ENCODE measurements around the gene RALGAPA1. TPM values are rescaled to one million over a fixed set of nuclear protein-coding genes. Genes with fewer than 3 reads are reported as not detected.
A peak's percentile ranks its signal among the peaks of the same experiment; 100 is the strongest.

The RALGAPA1 gene
- total and polyA plus RNA-seq, 2 of the 13 experiments (the other 11 are each of a cell fraction or from before 2014, with no cell fraction given) = 65.0 to 89.2 TPM

GRCh38 chr14:35807131-35807961 is 1.7 kb downstream of the RALGAPA1 start (continued):
- peak; percentile 36; the same call in 1 of the 2 replicates for TF ChIP-seq ARID4A (CRISPR knock-in tag; IDR thresholded peaks at IDR 0.05; ENCODE audit: borderline replicate concordance)
- no peak; the same call in 1 of the 2 replicates for TF ChIP-seq NFYC (CRISPR knock-in tag; IDR thresholded peaks at IDR 0.05)
- TF ChIP-seq EEA1 (CRISPR knock-in tag; IDR thresholded peaks at IDR 0.05; ENCODE audit: borderline replicate concordance) = no peak
- TF ChIP-seq POGZ (CRISPR knock-in tag; IDR thresholded peaks at IDR 0.05) = peak; percentile 24; the same call in 1 of the 2 replicates
- peak; percentile 85; the same call in 1 of the 2 replicates for TF ChIP-seq HOMEZ (CRISPR knock-in tag; IDR thresholded peaks at IDR 0.05; ENCODE audit: low read depth)
- no peak for TF ChIP-seq MEIS2 (CRISPR knock-in tag; IDR thresholded peaks at IDR 0.05)
- peak; percentile 82 for TF ChIP-seq REPIN1 (CRISPR knock-in tag; IDR thresholded peaks at IDR 0.05; ENCODE audit: borderline replicate concordance, low read depth)
- TF ChIP-seq MLX (CRISPR knock-in tag; IDR thresholded peaks at IDR 0.05) = peak; percentile 68; the same call in 1 of the 2 replicates
- peak; percentile 79; the same call in 1 of the 2 replicates for TF ChIP-seq KDM6A (CRISPR knock-in tag; IDR thresholded peaks at IDR 0.05; ENCODE audit: low read depth)
- TF ChIP-seq ZNF354B (CRISPR knock-in tag; IDR thresholded peaks at IDR 0.05) = no peak
- no peak for TF ChIP-seq ZNF724P (CRISPR knock-in tag; IDR thresholded peaks at IDR 0.05; ENCODE audit: borderline replicate concordance)
- TF ChIP-seq ZNF776 (CRISPR knock-in tag; IDR thresholded peaks at IDR 0.05) = no peak
- TF ChIP-seq HMG20A (CRISPR knock-in tag; IDR thresholded peaks at IDR 0.05; ENCODE audit: borderline replicate concordance) = peak; percentile 86
- no peak for TF ChIP-seq ZNF557 (CRISPR knock-in tag; IDR thresholded peaks at IDR 0.05)
- TF ChIP-seq EP300 (IDR thresholded peaks at IDR 0.05; ENCODE audit: low read depth in 2 of 2, low read length in 2 of 2) = peak in 1 of 2 experiments; percentile 87; a peak in 2 of 4 replicates
- TF ChIP-seq EP300 (CRISPR knock-in tag; IDR thresholded peaks at IDR 0.05; ENCODE audit: borderline replicate concordance) = peak; percentile 66; the same call in 1 of the 2 replicates
- TF ChIP-seq ZNF780A (CRISPR knock-in tag; IDR thresholded peaks at IDR 0.05) = peak; percentile 30; the same call in 1 of the 2 replicates
- peak; percentile 99 for TF ChIP-seq FOXA3 (CRISPR knock-in tag; IDR thresholded peaks at IDR 0.05)
- peak; percentile 89 for TF ChIP-seq DPF2 (CRISPR knock-in tag; IDR thresholded peaks at IDR 0.05; ENCODE audit: borderline replicate concordance, low read depth)
- TF ChIP-seq E2F1 (CRISPR knock-in tag; IDR thresholded peaks at IDR 0.05) = no peak
